Heart left ventricle (tissue), 16 donors: ENCODE results near the gene ENDOD1. TPM values are rescaled to one million over a fixed set of nuclear protein-coding genes. Genes with fewer than 3 reads are reported as not detected.
"Not testable (repeated sequence)": the region's sequence is repeated elsewhere in the genome, so short reads cannot be mapped to it uniquely, and the experiment has no call there.

Experiments used
- ATAC-seq, 4 donors: fragments of 200-7000 bp; cut with Tn5 transposase; one replicate each; pipeline ENCODE4 v1.9.1; 2020 to 2022; ENCODE audit warnings: moderate library complexity in 4 of 4, mild to moderate bottlenecking in 3 of 4, moderate number of reproducible peaks in 1 of 4
- DNase-seq, 5 donors: peaks; one replicate each; pipeline ENCODE4 v3.0.0-alpha.2; 2020
- H3K27ac ChIP-seq, 12 donors: fragments of 200-600 bp; sonication (generic) in 4 of 12; one replicate each; pipeline versions ENCODE4 v1.5.0 to v1.8.0; 2016 to 2022; ENCODE audit warnings: mild to moderate bottlenecking in 2 of 12
- H3K27me3 ChIP-seq, 9 donors: fragments of 200-600 bp; sonication (generic) in 2 of 9; one replicate each; pipeline versions ENCODE4 v1.5.1 to v1.8.0; 2016 to 2022; ENCODE audit warnings: mild to moderate bottlenecking in 3 of 9
- H3K36me3 ChIP-seq, 9 donors: fragments of 200-600 bp; sonication (generic) in 2 of 9; one replicate each; pipeline versions ENCODE4 v1.5.0 to v1.8.0; 2018 to 2022; ENCODE audit warnings: mild to moderate bottlenecking in 2 of 9
- H3K4me1 ChIP-seq, 12 donors: fragments of 200-600 bp; sonication (generic) in 4 of 12; one replicate each; pipeline versions ENCODE4 v1.5.0 to v1.8.0; 2016 to 2022; ENCODE audit warnings: mild to moderate bottlenecking in 3 of 12
- H3K4me3 ChIP-seq, 12 donors: fragments of 200-600 bp; sonication (generic) in 4 of 12; one replicate each; pipeline versions ENCODE4 v1.5.0 to v1.8.0; 2017 to 2022; ENCODE audit warnings: mild to moderate bottlenecking in 9 of 12, moderate library complexity in 4 of 12
- H3K9me3 ChIP-seq, 12 donors: fragments of 200-600 bp; sonication (generic) in 4 of 12; one replicate each; pipeline versions ENCODE4 v1.5.0 to v1.8.0; 2016 to 2022; ENCODE audit warnings: mild to moderate bottlenecking in 1 of 12
- CTCF ChIP-seq, 12 donors: fragments of 200-600 bp; sonication (generic) in 4 of 12; IDR thresholded peaks; one replicate each; pipeline versions ENCODE4 v1.5.0 to v1.8.0; 2018 to 2022; ENCODE audit warnings: antibody characterized with exemption in 12 of 12, mild to moderate bottlenecking in 5 of 12
- POLR2A ChIP-seq, 2 donors: fragments of 450-650 bp; IDR thresholded peaks; one replicate each; pipeline ENCODE4 v1.6.1; 2017; ENCODE audit warnings: antibody characterized with exemption in 2 of 2, mild to moderate bottlenecking in 2 of 2, moderate library complexity in 2 of 2
- WGBS, 4 donors: extraction: QIAGEN DNeasy Blood & Tissue Kit in 2 of 4; methylation state at CpG; one replicate each; pipeline versions ENCODE4 v1.1.5 to v1.1.7; 2013 to 2018; 5-methylcytosine and 5-hydroxymethylcytosine counted together
- intact Hi-C, 10 donors: fragments of 100-400 bp; cut with DNase I; formaldehyde crosslinking; loops; one replicate each; pipeline versions ENCODE4 v1.11.1 to v1.14.2; 2022
- polyA plus RNA-seq, 2 donors: library from polyadenylated mRNA; stranded (reverse); fragments of 200-250 nt; gene quantifications; one replicate each; pipeline ENCODE4 v1.2.3, GENCODE V29; 2013
- total RNA-seq, 9 donors: library from RNA; depleted of rRNA in 2 of 9; stranded (reverse); fragments of >200 nt in 2 of 9; fragmentation: NEBNext Ultra II Directional in 3 of 9; extraction: Animal tissue kit (Norgen Biotek cat#: 25700) in 3 of 9; gene quantifications; one replicate each; pipeline versions ENCODE4 v1.1.0 to v1.2.4, GENCODE V29; 2016 to 2023
- donor health status: ischemic (EF 13 %, LVEDD 7.1; RV severe dilation, severe dysfunction).
- donor health status: healthy with polysubstance abuse.
- donor health status: DM: no; HTN: yes; CAD: no.
- donor health status: DM: no; HTN: no; CAD: no.
- donor health status: ischemic (EF 25% LVEDD 6.9; RV normal size, moderate dysfunction).
- donor health status: ischemic (EF 25% LVEDD 5.7; RV mildly dilated, moderate dysfunction).
- donor health status: healthy.
- donor health status: DM: yes; HTN: yes; CAD: no.
- donor health status: ischemic (EF 35%, LVEDD 5.7; RV mildly dilated, moderate dysfunction).
- donor health status: nonischemic (EF 11% LVEDD 7.7; RV severe dilation, severe dysfunction).
- donor health status: DM: yes; HTN: yes; CAD: no.
- donor health status: PGD.
- donor health status: ischemic (EF 29% LVEDD 5.4; RV normal size, mild dysfunction).
- donor health status: nonischemic (EF 23%, LVEDD 6.1; RV moderate dilation, normal function).

ENDOD1 gene
- total and polyA plus RNA-seq, 11 donors = 4.0 to 28.5 (median 12.8) TPM

DNA sequence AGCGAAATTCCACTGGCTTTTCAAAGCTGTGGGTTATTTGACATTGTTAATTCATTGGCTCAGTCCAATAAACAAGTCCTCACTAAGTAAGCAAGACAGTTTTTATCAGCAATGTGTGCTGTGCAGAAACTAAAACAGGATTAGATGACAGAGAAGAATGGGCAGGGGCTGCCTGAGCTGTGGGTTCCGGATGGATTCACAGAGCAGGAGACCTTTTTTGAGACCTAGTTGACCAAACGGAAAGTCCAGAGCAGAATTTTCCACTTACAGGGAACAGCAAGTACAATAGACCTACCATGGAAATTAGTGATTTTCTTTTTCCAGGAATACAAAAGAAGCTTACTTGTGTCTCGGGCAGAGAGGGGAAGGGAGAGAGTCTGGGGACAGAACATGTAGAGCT is 45.6 kb upstream of the ENDOD1 start:
- no peak for DNase-seq
- no peaks in the 10 kb centered on the region for H3K36me3 ChIP-seq
- no peaks in the 10 kb centered on the region for H3K9me3 ChIP-seq
- H3K4me1 ChIP-seq = no peaks in the 10 kb centered on the region
- intact Hi-C loops = no loop called here
- H3K27me3 ChIP-seq = peaks cover 0 to 27% (median 4%) of the 10 kb centered on the region in 9 donors
- ATAC-seq = no peak
- 68 to 78% (median 70%) methylated on average over 4 of the region's 4 CpGs for WGBS, 4 donors
- no peak overlapping the region for H3K27ac ChIP-seq
- TF ChIP-seq CTCF (IDR thresholded peaks at IDR 0.05) = no peak
- TF ChIP-seq POLR2A (IDR thresholded peaks at IDR 0.05) = no peak
- H3K4me3 ChIP-seq = no peak overlapping the region

DNA sequence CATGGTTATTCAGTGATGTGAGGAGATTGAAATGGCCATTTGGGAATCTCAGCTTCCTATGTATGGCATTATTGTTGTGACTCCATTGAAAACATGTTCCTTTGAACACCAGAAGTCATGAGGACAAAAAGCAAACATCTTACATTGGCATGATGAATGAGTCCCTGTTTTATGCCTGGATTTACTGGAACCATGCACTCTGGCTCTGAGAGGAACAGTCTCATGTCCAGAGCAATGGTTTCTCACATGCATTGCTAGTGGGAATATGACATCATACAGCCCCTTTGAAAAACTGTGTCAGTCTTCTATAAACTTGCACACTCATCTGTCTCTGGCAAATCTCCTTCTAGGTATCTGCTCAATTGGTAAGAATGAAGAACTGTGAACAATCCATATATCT is 43.8 kb upstream of the ENDOD1 start:
- ATAC-seq (no peak), DNase-seq (no peak)
- Histone ChIP-seq H3K4me1 (no peaks in the 10 kb centered on the region), H3K27ac (no peak overlapping the region), H3K27me3 (peaks cover 0 to 27% (median 2%) of the 10 kb centered on the region in 9 donors), H3K9me3 (no peaks in the 10 kb centered on the region), H3K4me3 (no peak overlapping the region), H3K36me3 (no peaks in the 10 kb centered on the region)
- intact Hi-C loops = no loop called here
- no peak for TF ChIP-seq CTCF (IDR thresholded peaks at IDR 0.05)
- no peak for TF ChIP-seq POLR2A (IDR thresholded peaks at IDR 0.05)

DNA sequence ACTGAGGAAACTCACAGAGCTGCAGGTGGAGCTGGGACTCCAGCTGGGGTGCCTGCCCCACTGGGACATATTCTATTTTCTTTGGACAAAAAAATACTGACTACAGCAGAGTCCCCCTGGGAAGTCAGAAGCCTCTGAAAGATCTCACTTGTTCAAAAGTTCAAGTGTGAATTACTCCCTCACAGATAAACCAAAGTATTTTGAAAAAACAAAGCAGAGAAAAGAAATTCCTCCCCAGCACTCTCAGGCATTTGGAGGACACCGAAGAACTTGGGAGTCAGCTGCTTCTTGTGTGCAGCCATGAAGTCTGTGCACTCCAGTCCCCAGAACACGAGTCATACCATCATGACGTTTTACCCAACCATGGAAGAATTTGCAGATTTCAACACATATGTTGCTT is 40.5 kb upstream of the ENDOD1 start, which contains the start of gene KDM4F:
Gene KDM4F, plus strand, starts transcription at position 301 of the 400 bp plus-strand sequence.
- ATAC-seq, H3K27ac ChIP-seq, intact Hi-C loops, H3K4me3 ChIP-seq, H3K9me3 ChIP-seq, H3K4me1 ChIP-seq, DNase-seq, H3K36me3 ChIP-seq: not testable (repeated sequence)
- WGBS, 4 donors = 53 to 72% (median 61%) methylated on average over 3 of the region's 3 CpGs
- H3K27me3 ChIP-seq = peaks cover 0 to 34% (median 0%) of the 10 kb centered on the region in 9 donors

DNA sequence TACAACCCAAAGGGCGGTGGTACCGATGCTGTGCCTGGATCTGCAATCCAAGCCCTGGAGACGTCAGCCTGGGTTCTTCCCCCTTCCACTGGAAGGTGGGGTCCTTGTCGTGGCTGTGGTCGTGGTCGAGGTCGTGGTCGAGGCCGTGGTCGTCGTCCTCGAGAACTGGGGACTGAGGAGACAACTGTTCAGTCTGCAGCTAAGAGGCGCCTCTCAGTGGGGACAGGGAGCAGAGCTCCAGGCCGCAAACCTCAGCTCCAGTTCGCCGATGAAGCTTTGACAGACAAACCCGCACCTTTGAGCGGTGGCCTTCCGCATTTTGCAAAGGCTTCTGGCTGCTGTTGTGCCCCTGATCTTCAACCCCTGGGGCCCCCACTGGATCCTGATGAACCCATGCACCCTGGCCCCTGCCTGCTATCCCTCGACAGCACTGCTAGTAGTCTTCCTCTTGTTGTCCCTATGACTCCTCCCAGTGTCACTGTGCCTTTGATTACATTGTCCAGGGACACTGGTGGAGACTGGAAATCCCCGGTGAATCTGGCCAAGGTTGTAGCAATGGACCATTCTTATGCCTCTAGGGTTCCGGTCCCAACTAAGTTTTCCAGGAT is 38.9 kb upstream of the ENDOD1 start:
- no peaks in the 10 kb centered on the region for H3K9me3 ChIP-seq
- intact Hi-C loops = no loop called here
- H3K4me1 ChIP-seq = no peaks in the 10 kb centered on the region
- H3K27me3 ChIP-seq = peaks cover 0 to 37% (median 0%) of the 10 kb centered on the region in 9 donors
- WGBS, 4 donors = 89 to 94% (median 92%) methylated on average over 19 to 22 of the region's 22 CpGs
- no peaks in the 10 kb centered on the region for H3K36me3 ChIP-seq
- no peak overlapping the region for H3K4me3 ChIP-seq
- no peak for DNase-seq
- H3K27ac ChIP-seq = no peak overlapping the region
- no peak for TF ChIP-seq POLR2A (IDR thresholded peaks at IDR 0.05)
- TF ChIP-seq CTCF (IDR thresholded peaks at IDR 0.05) = no peak
- no peak for ATAC-seq

- ATAC-seq = no peak
- Histone ChIP-seq H3K9me3 (no peaks in the 10 kb centered on the region), H3K4me3 (no peak overlapping the region), H3K27me3 (peaks cover 0 to 29% (median 0%) of the 10 kb centered on the region in 9 donors), H3K4me1 (no peaks in the 10 kb centered on the region), H3K27ac (no peak overlapping the region), H3K36me3 (no peaks in the 10 kb centered on the region)
- DNase-seq = no peak
- no peak for TF ChIP-seq POLR2A (IDR thresholded peaks at IDR 0.05)
- TF ChIP-seq CTCF (IDR thresholded peaks at IDR 0.05) = no peak
- intact Hi-C loops = no loop called here
- 81 to 89% (median 85%) methylated on average over 2 of the region's 2 CpGs for WGBS, 4 donors
Measured at GRCh38 chr11:95054356-95054755, 35.3 kb upstream of the ENDOD1 start.
